Activated CD4-positive, alpha-beta T cell treated with anti-CD3 and anti-CD28 coated beads, Interleukin-2, Interleukin-4, amounts not matched to agents 100 ng/mL and 50 ng/mL, durations not matched to agents 16 hours and 8 hours (primary cell): ENCODE measurements around the gene OTUB2.
"Not testable (repeated sequence)": the region's sequence is repeated elsewhere in the genome, so short reads cannot be mapped to it uniquely, and the experiment has no call there.

Experiments
- DNase-seq: peaks from one replicate; pipeline ENCODE4 v3.0.0-alpha.2; 2020; ENCODE audit warnings: low spot score

OTUB2 gene

GRCh38 chr14:94058128-94058673 is 32.1 kb downstream of the OTUB2 start:
- no peak for DNase-seq

- DNase-seq: no peak
These were observed 32.6 kb downstream of the OTUB2 start for GRCh38 chr14:94058674-94059138.

DNA sequence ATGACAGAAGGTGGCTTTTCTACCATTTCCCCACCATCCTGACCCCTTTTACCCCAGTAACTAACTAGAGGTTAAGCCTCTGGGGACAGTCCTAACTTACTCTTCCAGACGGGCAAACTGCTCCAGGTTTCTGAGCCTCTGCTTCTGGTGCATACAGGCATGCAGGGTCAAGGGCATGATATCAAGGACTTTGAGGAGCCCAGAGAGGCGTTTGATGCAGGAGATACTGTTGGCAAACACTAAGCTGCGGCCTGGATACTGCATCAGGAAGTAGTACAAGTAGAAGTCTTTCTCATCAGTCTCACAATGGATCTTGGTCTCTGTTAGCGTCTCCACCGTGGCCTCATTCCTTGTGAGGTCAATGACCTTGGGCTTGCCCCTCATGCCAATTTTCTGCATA is 33.9 kb downstream of the OTUB2 start:
- no peak for DNase-seq

DNA sequence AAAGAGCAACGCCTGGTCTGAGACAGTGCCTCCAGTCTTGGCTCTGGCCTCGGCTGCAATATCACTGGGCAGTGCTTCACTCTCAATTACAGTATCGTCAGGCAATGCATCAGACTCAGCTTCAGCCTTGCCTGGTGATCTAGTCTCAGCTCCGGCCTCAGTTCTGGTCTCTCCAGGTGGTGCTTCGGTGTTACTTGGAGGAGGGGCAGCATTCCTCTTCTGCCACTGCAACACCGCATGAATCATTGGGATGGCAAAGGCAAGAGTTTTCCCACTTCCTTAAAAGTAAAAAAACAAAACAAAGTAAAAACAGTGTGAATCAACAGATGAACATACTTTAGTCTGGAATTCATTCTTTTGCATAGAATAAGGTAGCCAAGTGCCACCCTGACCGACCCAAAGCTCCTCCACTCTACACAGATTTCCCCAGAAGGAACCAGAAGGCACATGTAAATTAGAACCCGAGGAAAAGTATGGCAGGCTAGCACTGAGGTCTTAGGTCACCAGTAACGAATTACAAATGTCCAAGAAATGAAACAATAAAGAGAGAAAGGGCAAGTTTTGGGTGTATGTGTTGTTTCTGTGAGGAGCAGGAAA is 36.3 kb downstream of the OTUB2 start:
- no peak for DNase-seq

GRCh38 chr14:94066089-94066676 is 40.0 kb downstream of the OTUB2 start:
- no peak for DNase-seq

DNA sequence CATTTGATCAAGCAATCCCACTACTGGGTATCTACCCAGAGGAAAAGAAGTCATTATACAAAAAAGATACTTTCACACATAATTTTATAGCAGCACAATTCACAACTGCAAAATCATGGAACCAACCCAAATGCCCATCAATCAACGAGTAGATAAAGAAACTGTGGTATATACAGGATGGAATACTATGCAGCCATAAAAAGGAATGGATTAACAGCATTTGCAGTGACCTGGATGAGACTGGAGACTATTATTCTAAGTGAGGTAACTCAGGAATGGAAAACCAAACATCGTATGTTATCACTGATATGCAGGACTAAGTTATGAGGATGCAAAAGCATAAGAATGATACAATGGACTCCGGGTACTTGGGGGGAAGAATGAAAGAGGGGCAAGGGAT is 45.9 kb downstream of the OTUB2 start:
- DNase-seq: not testable (repeated sequence)

DNA sequence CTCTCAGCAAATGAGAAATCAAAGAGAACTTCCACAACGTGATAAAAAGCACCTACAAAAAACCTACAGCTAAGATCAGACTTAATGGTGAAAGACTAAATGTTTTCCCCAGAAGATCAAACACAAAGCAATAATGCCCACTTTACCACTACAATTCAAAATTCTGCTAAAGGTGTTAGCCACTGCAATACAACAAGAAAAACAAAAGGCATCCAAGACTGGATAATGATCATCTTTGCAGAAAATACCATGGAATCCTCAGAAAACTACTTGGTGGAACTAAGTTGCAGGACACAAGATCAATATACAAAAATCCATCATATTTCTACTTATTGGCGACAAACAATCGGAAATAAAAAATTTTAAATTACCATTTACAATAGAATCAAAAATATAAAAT is 48.4 kb downstream of the OTUB2 start:
- no peak for DNase-seq

- no peak for DNase-seq
These were observed 48.9 kb downstream of the OTUB2 start for GRCh38 chr14:94075008-94075407.

DNA sequence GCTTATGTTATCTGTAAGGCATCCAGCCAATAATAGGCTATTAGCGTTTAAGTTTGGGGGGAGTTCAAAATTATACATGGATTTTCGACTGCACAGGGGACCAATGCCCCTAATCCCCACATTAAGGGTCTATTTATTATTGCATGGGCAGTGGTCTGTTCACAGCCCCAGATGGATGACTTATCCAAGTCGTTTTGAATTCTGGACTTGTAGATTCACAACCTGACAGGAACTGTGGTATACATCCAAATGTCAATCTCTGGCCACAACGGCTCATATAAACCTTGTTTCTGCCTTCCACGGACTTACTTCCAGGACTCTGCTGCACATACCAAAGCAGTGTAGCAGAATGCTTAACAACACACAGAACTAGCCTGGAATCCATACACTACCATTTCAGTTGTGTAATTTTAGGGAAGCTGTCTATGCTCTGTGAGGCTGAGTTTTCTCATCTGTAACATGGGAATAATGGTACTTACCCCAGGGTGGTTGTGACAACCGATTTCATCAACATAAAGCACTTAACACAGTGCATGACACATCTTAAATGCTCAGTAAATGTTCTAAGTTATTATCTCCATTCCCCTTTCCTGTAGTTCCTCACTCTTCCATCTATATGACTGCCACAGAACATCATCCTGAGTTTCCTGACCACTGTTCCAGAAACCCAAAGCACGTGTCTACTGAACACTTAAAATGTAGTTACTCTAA is 51.1 kb downstream of the OTUB2 start:
- no peak for DNase-seq

DNA sequence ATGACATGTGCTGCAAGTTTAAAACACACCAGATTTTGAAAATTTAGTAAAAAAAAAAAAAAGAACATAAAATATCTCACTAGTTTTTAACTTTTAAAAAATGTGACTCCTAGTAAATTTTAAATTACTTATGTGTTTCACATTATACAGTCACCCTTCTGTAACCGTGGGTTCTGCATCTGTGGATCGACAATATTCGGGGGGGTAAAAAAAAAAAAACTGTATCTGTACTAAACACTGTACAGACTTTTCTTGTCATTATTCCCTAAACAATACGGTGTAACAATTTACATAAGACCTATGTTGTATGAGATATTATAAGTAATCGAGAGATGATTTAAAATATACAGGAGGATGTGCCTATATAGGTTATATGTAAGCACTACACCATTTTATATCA is 51.7 kb downstream of the OTUB2 start:
- DNase-seq: no peak

DNA sequence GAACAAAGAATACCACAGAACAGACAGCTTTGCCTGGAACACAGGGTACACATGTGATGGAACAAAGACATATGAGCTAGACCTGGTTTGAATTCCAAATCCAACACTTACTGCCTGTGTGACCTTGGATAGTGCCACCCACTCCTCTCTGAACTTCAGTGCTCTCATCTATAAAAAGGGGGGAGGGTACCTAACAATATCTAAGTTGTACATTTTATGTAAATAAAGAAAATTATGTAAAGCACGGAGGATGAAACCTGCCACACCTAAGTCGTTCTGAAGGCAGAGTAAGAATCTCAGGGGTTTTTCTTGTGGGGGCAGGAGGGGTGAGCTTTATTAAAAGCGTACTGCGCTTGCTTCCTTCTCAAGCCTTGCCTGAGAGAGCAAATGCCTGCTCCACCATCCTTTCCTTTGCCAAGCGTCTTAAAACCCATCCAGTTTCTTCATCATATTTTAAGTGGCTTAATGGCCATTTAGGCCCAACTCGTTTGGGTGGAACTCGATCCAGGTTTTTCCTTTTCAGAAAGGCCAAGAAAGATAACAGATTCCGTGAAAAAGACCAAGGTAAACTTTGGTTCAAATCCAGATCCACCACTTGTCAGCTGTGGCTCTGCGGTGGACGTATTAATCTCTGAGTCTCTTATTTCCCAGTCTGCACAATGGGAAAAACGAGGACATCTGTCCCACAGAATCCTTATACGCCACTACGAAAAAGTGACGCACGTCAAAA is 53.9 kb downstream of the OTUB2 start:
- DNase-seq: no peak

DNA sequence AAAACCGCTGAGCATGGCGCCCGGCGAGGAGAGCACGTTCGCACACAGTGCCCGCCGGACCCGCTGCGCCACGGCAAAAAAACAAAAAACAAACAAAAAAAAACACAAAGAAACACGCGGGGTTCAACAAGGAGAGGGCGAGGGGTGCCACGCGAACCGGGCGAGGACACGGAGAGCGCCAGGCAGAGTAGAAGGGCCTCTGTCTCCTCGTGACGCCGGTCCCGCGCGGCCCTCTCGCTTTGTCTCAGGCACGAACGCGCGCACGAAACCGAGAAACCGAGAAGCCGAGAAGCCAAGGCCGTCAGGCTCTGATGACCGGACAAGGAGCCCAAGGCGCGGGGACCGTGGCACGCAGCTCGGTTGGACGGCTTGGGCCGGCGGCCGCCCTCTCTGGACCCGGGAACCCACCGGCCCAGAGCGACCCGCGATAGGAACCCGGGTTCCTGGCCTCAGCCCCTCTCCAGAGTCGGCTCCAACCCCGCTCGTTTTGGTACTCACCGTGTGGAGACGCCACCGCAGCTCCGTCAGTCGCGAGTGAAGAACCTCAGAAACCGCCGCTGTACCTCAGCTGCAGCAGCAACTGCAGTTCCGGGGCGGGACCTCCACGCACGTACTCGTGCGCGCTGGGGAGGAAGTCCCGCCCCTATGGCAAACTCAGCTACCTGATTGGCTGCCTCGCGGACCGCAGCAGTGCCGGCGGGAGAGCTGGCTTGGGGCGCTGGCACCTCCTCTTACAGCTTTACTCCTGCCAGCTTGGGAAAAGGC is 54.7 kb downstream of the OTUB2 start, which contains the start of the genes DDX24 and IFI27L1:
Gene DDX24, minus strand, starts transcription at position 582 of the 765 bp plus-strand sequence. CDS start 1,460 bp downstream, outside the sequence.
Gene IFI27L1, plus strand, starts transcription at position 690 of the 765 bp plus-strand sequence. CDS start 15,628 bp downstream, outside the sequence.
- DNase-seq: peak; percentile 97

DNA sequence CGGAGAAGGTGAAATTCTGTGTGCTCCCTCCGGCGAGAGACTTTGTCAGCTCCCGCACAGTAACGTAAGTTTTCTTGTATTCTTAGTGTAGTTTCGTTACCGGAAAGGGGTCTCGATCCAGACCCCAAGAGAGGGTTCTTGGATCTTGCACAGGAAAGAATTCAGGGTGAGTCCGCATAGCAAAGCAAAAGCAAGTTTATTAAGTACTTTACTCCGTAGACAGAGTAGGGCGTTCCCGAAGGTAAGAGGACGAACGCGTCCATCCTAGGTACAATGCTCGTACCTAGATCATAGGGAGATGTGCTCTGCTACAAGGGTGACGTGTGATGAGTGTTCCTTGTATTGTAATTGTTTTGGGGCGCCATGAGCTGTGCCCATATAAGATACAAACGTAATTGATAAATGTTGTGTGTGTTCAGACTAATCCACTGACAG is 55.3 kb downstream of the OTUB2 start:
- DNase-seq: peak; percentile 9

- no peak for DNase-seq
These were observed 61.8 kb downstream of the OTUB2 start for GRCh38 chr14:94087891-94088290.

GRCh38 chr14:94088516-94088915 is 62.4 kb downstream of the OTUB2 start:
- DNase-seq: no peak

DNA sequence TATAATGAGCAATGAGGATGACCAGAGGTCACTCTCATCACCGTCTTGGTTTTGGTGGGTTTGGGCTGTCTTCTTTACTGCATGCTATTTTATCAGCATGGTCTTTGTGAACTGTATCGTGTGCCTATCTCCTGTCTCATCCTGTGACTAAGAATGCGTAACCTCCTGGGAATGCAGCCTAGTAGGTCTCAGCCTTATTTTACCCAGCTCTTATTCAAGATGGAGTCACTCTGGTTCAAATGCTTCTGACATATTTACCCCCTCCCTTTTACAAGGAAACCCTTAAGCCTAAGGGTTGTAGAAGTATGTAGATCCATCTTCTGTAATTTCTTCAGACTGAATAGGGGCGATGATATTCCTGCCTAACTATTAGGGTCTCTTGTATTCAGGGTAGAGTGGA is 63.3 kb downstream of the OTUB2 start:
- no peak for DNase-seq

GRCh38 chr14:94093418-94093817 is 67.3 kb downstream of the OTUB2 start:
- no peak for DNase-seq

- no peak for DNase-seq
These were observed 71.0 kb downstream of the OTUB2 start for GRCh38 chr14:94097091-94097490.
